ENCODE measurements around the gene BEND2. TPM values are rescaled to one million over a fixed set of nuclear protein-coding genes. Genes with fewer than 3 reads are reported as not detected.

The BEND2 gene
- total RNA-seq, 4 donors from 2014 or later = not detected

GRCh38 chrX:18174971-18175370, 45.7 kb downstream of the BEND2 start:
- Histone ChIP-seq H3K4me3 (no peak overlapping the region), H3K27ac (no peak overlapping the region), H3K9me3 (no peaks in the 10 kb centered on the region), H3K27me3 (no peaks in the 10 kb centered on the region), H3K4me1 (no peaks in the 10 kb centered on the region), H3K36me3 (no peaks in the 10 kb centered on the region)
- WGBS, 2 donors = 57 to 73% methylated on average over 4 to 5 of the region's 5 CpGs
- TF ChIP-seq CTCF (IDR thresholded peaks at IDR 0.05) (no peak), POLR2A (IDR thresholded peaks at IDR 0.05) (no peak)
- DNase-seq = no peak
- intact Hi-C loops (cut with DNase I) = no loop called here

- WGBS, 2 donors = 85 to 87% methylated on average over 5 to 7 of the region's 7 CpGs
Observed at GRCh38 chrX:18174209-18174608, 46.5 kb downstream of the BEND2 start.

GRCh38 chrX:18173494-18174180, 47.0 kb downstream of the BEND2 start:
- 69 to 72% methylated on average over 3 to 7 of the region's 7 CpGs for WGBS, 2 donors
- Histone ChIP-seq H3K36me3 (no peaks in the 10 kb centered on the region), H3K4me3 (no peak overlapping the region), H3K4me1 (no peaks in the 10 kb centered on the region), H3K27ac (no peak overlapping the region), H3K27me3 (no peaks in the 10 kb centered on the region), H3K9me3 (no peaks in the 10 kb centered on the region)
- TF ChIP-seq POLR2A (IDR thresholded peaks at IDR 0.05) = no peak
- no peak for TF ChIP-seq CTCF (IDR thresholded peaks at IDR 0.05)
- intact Hi-C loops (cut with DNase I) = no loop called here
- no peak for DNase-seq

More at GRCh38 chrX:18174209-18174608, 46.5 kb downstream of the BEND2 start:
- Histone ChIP-seq H3K27me3 (no peaks in the 10 kb centered on the region), H3K27ac (no peak overlapping the region), H3K36me3 (no peaks in the 10 kb centered on the region), H3K9me3 (no peaks in the 10 kb centered on the region), H3K4me1 (no peaks in the 10 kb centered on the region), H3K4me3 (no peak overlapping the region)
- intact Hi-C loops (cut with DNase I) = no loop called here
- DNase-seq = no peak
- no peak for TF ChIP-seq POLR2A (IDR thresholded peaks at IDR 0.05)
- TF ChIP-seq CTCF (IDR thresholded peaks at IDR 0.05) = no peak

GRCh38 chrX:18172970-18173369, 47.7 kb downstream of the BEND2 start:
- intact Hi-C loops (cut with DNase I) = no loop called here
- Histone ChIP-seq H3K36me3 (no peaks in the 10 kb centered on the region), H3K27me3 (no peaks in the 10 kb centered on the region), H3K4me1 (no peaks in the 10 kb centered on the region), H3K27ac (no peak overlapping the region), H3K9me3 (no peaks in the 10 kb centered on the region), H3K4me3 (no peak overlapping the region)
- TF ChIP-seq CTCF (IDR thresholded peaks at IDR 0.05) (no peak), POLR2A (IDR thresholded peaks at IDR 0.05) (no peak)
- DNase-seq = no peak
- 59 to 72% methylated on average over 2 to 4 of the region's 4 CpGs for WGBS, 2 donors

- Histone ChIP-seq H3K9me3 (no peaks in the 10 kb centered on the region), H3K27me3 (no peaks in the 10 kb centered on the region), H3K36me3 (no peaks in the 10 kb centered on the region), H3K4me3 (no peak overlapping the region), H3K4me1 (no peaks in the 10 kb centered on the region), H3K27ac (no peak overlapping the region)
- TF ChIP-seq POLR2A (IDR thresholded peaks at IDR 0.05) (no peak), CTCF (IDR thresholded peaks at IDR 0.05) (no peak)
- DNase-seq = no peak
- 67 to 75% methylated on average over 6 of the region's 6 CpGs for WGBS, 2 donors
- intact Hi-C loops (cut with DNase I) = no loop called here
Observed at GRCh38 chrX:18170910-18171309, 49.8 kb downstream of the BEND2 start.
